NCI-H1930 (cell line): Measurements from ENCODE around the gene CBX8.

ENCODE experiments used
- DNase-seq, 2 experiments: peaks; one replicate each; lab custom pipeline; 2025; lab: John Stamatoyannopoulos, UW

CBX8 gene

DNA sequence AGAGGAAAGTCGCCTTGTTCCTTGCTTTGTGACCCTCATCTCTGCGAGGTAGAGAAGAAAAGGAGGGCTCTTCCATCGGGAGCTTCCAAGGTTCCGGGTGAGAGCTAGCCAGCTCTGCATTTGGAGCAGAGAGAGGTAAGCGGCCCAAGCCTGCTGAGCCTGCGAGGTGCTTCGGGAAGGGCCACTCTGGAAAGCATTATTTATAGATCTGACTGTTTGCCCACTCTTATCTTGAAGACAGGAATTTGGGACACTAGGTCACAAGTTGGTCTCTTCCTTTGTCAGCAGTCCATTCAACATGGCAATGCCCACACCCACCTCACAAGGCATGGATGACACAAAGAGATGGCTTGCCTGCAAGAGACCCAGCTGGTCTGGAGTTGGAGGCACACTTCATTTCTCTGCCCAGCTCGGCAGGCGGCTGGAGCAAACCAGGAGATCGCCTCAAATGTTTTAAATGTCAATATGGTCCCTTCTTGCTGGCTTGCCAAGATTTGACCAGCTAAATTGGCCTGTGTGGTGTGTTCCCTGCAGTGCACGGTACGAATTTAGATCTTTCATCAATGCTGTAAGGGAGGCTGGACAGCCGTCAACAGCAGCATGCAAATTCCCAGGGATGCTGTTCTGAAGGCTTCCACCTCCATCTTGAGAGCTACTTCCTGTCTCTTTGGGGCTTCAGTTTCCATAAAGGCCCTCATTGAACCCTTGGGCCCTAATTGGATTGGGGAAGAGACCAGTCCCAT lies 22.8 kb upstream of the CBX8 start:
- no peak for DNase-seq

DNA sequence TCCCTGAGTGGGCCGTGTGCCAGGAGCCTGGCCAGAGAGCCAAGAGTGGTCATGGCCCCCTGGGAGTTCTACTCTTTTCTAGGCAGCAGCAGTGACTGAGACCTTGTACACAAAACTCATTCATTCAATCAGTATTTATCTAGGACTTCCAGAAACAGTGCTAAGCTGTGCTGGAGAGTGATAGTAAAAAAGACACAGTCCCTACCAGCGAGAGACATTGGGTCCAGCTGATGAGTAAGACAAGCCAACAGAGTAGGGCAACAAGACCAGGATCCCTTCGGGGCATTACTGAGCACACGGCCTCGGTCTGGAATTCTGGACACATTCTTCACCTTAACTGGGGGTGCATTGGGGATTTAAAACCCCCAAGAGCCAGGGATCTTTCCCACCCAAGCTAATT lies 22.2 kb upstream of the CBX8 start:
- no peak for DNase-seq

DNA sequence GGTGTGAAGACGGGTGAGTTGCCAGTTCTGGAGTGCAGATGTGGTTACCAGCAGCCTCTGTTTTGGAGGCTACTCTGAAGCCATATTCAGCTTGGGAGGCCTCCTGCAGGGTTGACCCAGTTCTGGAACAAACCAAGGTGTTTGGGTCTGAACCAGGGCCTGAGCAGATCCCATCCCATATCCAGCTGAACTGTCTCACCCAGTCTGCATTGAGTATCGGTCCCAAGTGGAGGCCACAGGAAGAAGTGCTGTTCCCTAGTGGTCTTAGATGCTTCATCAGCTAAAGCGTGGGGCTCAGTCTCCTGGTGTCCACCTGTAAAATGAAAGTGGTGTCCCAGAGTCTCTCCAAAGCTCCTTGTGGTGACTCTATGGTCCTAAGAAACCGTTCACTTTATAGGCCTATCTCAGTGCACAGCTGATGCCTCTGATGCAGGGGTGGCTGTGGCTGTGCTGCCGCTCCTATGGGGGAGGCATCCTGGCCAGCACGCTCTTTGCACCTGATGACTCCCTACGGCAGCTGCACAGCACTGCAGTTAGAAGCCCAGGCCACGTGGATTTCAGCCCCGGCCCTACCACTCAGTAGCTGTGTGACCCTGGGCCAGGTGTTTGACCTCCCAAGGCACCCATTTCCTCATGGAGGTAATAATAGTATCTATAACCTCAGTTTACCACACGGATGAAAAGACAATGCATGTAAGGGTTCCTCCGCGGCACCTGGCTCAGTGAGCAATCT lies 21.3 kb upstream of the CBX8 start:
- DNase-seq: no peak

DNA sequence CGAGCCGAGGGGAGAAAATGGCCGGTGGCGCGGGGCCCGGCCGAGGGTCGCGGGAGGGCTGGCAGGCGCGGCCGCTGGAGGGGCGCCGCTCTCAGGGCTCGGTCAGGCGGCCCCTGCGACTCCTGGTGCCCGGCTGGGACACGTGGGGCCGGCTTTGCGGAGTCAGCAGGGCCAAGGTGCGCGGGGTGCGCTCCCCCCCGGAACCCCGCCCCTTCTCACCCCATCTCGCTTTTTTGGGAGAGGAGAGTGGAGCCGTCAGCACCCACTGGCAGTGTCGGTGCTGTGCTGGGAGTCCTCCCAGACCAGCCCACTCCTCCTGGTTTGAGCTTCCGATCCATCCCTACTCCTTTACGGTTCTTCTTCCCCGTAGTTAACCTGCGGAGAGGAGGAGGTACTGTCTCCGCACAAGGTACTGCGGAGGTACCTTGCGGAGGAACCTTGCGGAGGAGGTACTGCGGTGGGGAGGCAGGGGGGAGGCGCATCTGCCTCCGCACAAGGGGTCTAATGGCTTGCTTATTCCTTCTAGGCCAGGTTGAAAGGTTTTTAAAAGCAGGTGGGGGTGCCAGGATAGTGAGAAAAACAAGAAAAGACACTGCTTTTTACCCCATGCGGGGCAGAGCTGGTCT lies 19.1 kb upstream of the CBX8 start:
- DNase-seq: no peak

DNA sequence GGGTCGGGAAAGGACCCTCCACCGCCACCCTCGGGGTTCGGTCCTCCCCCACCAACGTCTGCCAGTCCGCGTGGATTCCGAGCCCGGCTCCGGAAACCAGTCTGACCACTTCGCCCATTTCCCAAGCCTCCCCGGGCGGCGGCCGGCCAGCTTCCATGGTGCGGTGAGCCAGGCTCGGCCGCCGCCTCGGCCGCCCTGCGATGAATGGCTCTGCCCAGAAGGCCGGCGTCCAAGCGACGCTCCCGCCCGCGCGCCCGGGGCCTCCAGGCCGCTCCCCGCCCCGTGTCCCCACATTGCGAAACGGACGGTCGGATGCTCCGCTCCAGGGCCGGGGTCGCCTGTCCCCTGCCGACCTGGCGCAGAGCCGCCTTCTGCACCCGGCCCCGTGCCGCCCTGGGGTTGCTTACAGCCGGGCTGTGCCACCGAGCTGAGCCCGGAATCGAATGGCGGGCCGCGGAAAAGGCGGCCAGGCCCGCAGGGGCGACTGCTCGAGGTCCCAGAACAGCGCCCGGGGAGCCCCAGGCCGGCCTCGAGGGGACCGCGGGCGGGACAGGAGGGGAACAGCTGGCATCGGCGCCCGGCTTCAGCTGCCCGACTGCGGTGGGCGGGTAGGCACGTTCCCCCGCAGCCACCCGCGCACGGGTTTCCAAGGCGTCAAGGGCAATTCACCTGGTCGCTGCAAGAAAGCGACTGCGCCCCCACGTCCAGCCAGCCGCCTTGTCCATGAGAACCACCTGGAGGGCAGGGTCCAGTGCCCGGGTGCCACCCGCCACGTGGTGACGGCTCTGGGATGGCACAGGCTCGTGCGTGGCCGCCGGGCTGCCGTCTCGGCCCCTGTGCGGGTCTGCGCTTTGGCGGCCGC lies 18.3 kb upstream of the CBX8 start:
- DNase-seq: no peak

DNA sequence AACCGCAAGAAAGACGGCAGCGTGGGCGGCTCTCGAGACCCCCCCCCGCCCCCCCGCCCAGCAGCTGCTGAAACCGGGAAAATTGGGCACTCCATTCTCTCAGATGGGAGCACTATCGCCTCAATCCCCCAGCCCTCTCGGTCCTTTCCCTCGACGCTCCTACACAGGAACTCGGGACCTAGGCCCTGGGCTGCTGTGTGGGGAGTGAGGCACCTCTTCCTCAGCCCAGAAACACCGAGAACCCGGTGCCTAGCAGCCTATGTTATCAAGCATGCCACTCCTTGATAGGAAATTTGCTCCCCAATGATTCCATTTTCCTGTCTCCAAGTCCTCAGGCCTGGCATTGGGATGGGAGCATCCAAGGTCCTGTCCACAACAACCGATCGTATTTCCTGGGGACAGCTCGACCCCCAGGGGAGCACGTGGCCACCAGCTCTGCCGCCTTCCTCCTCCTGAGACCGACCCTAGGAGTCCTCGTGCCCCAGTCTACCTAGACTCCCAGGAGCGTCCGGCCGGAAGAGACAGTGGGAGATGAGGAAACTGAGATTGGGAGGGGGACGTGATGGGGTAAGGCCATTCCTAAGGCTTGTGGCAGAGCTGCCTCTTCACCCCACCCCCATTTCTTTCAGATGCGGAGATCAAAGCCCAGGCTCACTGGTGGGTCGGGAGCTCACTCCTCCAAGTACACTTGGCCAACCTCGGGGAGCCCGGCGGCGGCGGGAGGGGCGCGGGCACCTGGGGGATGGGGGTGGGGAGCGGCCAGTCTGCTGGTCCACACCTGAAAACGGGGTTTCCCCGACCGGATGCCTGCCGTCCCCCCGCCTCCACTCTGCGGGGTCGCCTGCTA lies 17.5 kb upstream of the CBX8 start:
- no peak for DNase-seq

DNA sequence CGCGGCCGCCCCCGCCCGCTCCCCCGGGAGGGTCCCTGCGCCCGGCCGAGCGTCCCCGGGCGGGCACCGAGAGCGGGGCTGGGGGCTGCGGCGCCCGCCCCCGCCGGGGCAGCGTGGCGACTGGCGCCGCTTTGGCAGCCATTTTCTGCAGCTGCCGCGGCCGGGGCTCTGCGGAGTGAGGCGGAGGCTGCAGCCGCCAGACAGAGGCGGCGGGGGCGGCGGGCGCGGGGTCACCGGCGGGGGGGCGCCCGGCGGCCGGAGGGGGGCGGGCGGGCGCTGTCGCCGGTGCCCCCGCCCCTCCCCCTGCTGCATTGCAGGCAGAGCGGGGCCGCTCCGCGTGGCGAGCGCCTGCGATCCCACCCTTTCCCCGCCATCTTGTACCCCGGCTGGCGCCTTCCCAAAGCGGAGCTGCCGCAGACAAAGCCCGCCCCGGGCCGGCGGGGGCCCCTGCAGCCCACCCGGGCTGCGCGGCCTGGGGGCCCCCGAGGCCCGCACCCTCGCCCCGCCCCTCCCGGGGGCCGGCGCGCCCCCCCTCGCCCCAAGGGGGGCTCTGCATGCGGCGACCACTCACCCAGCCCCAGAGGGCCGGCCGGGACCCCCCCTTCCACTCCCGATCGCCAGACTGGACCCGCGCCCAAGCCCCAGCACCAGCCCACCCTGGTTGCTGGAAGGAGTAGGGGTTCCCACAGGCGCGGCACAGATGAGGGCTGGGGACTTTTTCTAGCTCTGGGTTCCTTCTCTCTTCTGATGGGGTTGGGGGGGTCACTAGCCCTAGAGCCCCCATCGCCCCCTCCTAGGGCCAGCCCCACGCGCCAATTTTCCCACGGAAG lies 16.6 kb upstream of the CBX8 start:
- DNase-seq: peak in 1 of 2 experiments; percentile 48

DNA sequence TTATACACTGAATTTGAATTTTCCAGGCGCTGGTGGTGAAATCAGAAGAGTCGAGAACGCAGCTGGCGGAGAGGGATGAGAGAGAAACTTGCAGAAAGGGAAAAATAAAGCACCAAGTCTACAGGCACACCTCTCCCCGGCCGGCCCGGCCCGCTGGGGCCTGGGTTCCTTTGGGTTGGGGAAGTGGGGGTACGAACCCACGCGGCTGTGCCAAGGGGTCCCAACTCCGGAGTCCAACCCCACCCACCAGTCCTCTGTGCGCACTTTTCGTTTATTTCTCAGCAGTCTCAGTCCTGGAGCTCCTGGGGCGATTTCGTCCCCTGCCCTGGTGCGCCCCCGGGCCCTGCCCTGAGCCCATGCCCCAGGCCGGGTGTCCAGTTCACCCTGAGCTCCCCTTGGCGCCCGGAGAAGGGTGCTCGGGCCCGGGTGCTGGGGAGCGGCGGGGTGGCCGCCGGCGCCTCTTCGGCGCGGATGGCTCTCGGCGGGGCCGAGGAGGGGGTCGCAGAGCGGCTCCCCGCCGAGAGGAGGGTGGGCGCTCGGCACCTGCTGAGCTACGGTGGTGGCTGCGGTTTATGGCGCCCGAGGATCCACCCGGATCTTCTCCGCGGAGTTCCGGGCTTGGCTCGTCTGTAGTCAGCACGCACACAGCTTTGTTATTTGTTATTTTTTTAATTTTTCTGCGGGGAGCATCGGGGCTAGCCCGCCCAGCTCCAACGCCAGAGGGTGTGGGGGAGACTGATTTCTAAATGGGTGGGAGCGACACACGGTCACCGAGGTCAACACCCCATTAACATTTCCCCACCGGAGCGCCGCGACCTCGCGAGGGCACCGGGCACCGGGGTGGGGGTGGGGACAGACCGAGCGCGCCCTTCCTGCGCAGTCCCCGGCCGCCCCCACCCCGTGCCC lies 15.7 kb upstream of the CBX8 start:
- DNase-seq: no peak

DNA sequence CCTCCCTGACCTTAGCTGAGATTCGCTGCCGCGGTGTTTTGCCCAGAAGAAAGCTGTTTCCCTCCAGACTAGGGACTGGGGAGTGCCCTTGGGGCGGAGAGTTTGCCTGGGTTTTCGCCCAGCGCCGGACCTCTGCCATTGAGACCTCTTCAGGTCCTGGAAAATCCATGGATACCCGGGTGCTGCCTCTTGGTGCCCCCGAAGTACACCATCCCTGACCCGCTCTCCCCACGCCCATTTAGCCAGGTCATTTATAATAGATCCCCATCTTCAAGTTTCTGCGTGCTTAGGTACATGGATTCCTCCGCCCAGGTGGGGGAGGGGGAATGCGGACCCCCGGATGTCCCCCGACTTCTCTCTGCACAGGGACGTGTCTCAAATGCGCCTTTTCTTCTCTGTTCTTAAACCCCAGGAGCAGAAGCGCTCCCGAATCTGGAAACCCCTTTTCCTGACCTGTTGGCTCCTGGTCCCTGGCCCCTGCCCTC lies 15.0 kb upstream of the CBX8 start:
- DNase-seq: no peak

DNA sequence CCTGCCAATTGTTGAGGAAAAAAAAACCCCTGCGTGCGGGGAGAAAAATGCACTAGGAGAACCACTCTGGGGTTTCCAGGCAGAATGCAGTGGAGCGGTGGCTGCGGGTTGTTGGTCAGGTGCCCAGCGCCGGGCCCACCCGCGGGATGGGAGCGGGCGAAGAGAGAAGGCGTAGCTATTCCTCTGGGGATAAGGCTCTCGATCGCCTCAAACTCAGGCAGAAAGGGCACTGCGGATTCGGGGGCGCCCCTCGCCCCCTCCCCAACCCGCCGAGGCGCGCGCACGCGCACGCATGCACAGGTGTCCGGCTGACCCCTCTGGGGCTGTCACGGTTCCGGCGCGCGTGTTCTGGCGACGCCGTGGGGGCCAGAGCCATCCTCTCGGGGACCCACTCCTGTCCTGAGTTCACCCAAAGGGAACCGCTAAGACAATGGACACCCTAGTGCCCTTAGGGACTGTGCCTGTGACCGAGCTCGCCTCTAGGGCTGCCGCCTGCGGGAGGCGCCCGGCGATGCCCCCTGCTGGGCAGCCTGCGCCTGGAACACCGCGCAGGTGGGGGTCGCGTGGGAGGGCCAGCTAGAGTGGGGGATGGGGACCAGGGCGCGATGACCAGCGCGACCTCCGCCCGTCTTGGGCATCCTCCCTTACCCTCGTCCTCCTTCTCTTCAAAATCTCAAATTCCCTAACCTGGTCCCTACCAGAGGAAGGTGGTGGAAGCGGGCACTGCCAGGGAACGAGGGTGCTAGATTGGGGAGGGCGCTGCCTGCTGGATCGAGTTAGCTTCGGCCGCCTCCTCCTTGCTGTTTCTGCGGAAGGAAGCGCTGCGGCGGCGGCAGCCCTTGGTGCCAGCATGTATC lies 14.4 kb upstream of the CBX8 start:
- DNase-seq: peak; percentile 71 to 83

DNA sequence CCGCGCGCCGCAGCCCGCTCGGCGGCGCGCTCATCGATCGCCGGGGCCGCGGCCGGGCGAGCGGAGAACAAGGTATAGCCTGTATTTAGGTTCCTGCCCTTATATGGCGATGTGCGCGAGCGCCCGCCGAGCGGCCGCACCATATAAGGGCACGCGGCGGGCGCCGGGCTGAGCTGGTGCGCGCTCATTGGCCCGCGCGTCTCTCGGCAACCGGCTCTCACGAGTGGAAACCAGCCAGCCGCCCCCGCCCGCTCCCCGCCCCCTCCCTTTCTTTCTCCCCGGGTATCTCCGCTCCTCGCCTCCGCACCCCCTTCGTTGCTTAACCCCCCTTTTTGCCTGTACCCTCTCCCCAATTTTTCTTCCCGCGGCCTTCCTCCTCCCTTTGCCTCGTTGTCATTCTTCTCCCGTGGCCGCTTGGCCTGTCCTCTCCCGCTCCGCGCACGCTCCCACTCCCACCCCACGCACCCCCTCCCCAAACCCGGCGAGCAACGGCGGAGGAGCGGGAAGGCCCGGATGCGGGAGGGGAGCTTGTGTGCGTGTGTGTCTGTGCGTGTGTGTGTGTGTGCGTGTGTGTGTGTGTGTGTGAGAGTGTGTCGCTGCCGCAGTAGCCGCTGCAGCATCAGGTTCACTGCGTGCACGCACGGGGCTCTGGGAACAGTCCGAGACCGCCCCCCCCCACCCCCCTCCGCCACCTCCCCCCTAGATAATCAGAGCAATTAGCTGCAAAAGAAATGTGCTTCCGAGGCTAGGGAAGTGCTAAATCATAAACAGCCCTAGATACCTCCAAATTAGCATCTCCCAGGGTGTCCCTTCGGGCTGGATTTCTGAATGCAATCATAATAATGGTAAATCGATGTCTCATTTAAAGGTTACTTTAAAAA lies 13.5 kb upstream of the CBX8 start:
- DNase-seq: peak; percentile 91 to 96

DNA sequence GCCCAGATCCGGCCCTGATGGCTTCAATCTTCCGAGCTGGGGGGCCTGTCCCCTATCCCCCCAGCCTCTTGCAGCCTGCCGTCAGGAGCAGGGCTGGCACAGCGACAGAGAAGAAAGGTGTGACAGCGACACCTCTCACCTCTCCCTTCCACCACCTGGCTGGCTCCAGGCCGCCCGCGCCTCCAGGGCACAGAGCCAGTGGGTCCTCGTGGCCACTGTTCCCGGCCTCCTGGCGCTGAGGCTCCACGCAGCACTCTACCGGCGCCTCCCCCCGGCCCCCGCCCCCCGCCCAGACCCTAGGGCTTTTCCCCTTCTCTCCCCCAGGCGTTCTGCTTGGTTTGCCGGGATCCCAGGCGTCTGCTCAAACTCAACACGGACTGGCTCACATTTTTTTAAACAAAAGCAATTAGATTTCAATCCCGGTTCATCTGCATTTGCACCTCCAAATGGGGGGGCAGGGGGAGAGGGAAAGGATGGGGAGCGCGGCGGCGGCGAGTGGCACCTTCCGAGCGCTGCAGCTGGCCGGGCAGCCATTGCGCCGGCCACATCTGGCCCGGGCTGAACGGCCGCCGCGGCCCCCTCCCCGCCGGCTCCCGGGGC lies 12.8 kb upstream of the CBX8 start:
- no peak for DNase-seq

DNA sequence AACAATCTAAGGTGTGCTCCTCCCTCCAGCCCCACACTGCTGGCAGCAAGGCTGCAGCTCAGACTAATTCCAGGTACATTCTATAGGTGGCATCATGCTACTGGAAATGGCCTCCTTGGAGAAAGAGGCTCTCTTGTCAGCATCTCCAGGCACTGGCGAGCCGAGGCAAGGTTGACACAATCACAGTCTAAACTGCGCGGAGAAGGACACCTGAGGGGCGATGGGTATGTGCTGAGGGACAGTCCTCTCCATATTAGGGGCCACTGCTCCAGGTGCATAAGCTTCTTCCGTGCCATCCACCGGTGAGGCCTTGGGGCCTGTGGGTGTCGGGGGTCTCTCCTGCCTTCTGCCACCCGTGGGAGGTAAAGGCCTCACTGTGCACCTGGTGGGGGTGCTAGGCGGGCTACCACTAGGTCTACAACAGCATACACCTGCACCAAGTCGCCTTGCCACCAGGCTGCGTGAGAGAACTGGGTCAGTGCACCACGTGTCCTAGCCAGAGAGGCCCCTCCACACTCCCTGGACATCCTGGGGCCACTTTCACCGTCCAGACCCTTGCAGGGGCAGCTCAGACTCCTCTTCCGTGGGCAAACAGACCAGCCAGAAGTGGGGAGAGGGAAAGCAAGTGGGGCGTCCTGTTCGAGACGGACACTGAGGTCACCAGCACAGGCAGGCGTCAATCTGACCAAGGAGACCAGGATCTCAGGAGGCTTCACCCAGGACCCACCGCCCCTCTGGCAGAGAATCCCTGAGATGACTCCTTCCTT lies 12.1 kb upstream of the CBX8 start:
- peak; percentile 60 to 72 for DNase-seq

DNA sequence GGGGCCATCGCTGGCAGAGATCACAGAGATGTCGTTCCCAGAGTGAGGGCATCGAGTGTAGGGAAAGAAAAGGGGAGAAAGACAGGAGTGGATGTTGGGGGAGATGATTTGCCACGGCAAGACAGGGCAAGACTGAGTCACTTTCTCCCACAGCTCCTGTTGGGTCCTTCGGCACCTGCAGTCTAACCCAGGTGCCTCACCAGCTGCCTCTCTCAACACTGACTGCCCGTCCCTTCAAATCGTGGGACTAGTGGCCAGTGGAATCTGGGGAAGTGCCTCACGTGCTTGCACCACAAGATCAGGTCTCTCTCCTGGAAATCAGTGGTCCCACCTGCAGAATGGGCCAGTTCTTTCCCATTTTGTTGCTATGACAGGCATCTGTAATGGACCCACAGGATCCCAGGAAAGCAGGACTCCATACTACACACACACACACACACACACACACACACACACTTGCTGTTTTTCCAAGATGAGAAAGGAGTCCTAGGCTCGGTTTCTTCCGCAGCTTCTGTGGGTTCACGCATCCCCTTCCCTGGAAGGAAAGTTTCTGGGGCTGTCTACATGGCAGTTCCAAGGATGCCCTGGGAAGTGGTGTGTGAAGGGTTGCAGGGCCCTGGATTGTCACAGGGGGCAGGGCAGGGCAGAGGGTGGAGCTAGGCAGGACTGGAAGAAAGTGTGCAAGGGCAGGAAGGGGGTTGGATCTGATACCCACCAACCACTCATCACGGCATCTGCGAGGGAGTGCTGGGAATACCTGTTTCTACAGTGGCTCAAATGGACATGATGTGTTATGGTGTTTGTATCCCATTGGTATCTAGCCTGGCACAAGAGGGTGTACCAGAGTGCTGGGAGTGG lies 10.2 kb upstream of the CBX8 start:
- no peak for DNase-seq

DNA sequence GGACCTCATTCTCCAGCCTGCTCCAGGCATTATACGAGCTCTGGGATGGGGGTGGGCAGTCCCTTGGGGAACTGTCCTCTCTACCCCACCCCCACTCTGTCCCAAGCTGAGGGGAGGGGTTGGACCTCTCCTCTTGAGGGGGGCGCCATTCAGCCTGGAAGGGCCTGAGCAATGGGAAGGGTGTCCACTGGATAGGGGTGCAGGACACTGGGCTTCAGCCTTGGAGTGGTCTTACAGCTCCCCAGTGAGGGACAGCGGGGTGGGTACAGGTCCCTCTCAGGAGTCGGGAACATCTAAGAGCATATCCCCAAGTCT lies 9.5 kb upstream of the CBX8 start:
- no peak for DNase-seq
